ENCODE measurements around the gene PRKCE. TPM values are rescaled to one million over a fixed set of nuclear protein-coding genes. Genes with fewer than 3 reads are reported as not detected.

The PRKCE gene
- total RNA-seq, 6 experiments from 2014 or later, result 5.2 to 18.8 (median 11.0) TPM

DNA sequence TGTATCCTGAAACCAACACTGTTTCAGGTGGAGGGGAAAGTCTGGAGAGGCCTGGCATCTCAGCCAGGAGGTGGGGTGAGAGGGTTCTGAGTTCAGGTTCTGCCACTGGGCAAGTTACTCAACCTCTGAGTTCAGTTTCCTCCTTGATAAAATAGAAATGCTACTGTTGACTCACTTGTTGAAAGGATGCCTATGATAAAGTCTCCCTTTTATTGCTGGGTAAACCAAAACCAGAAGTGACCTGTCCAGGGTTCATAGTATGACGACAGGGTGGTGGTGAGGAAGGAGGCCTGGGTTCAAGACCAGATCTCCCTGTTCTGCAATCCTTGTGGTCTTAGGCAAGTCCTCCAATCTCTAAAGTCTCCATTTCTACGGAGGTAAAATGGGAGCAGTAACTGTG lies 232.7 kb downstream of the PRKCE start:
- intact Hi-C loops (cut with DNase I), result no loop called here
- Histone ChIP-seq H3K4me3 (no peak overlapping the region), H3K27ac (no peak overlapping the region), H3K36me3 (no peaks in the 10 kb centered on the region), H3K9me3 (no peaks in the 10 kb centered on the region), H3K4me1 (peaks cover 0 to 4% (median 0%) of the 10 kb centered on the region in 4 donors), H3K27me3 (no peaks in the 10 kb centered on the region)
- ATAC-seq (no peak), DNase-seq (no peak)
- TF ChIP-seq POLR2A (IDR thresholded peaks at IDR 0.05) (no peak), CTCF (IDR thresholded peaks at IDR 0.05) (no peak)
- 73% methylated on average over 2 of the region's 2 CpGs for WGBS (ENCODE audit: insufficient coverage, low coverage, low lambda C conversion rate, missing lambda C conversion rate)

GRCh38 chr2:45885171-45885621 lies 233.7 kb downstream of the PRKCE start:
- Histone ChIP-seq H3K9me3 (no peaks in the 10 kb centered on the region), H3K27me3 (no peaks in the 10 kb centered on the region), H3K27ac (no peak overlapping the region), H3K4me1 (peaks cover 0 to 4% (median 0%) of the 10 kb centered on the region in 4 donors), H3K36me3 (no peaks in the 10 kb centered on the region), H3K4me3 (no peak overlapping the region)
- TF ChIP-seq POLR2A (IDR thresholded peaks at IDR 0.05), result no peak
- no peak for TF ChIP-seq CTCF (IDR thresholded peaks at IDR 0.05)
- ATAC-seq (peak in 1 of 4 donors; percentile 13), DNase-seq (no peak)
- WGBS (ENCODE audit: insufficient coverage, low coverage, low lambda C conversion rate, missing lambda C conversion rate), result 52% methylated on average over 2 of the region's 2 CpGs
- intact Hi-C loops (cut with DNase I), result no loop called here

- TF ChIP-seq CTCF (IDR thresholded peaks at IDR 0.05) (no peak), POLR2A (IDR thresholded peaks at IDR 0.05) (no peak)
- DNase-seq (no peak), ATAC-seq (no peak)
- H3K27ac ChIP-seq, result no peak overlapping the region
- no peaks in the 10 kb centered on the region for H3K36me3 ChIP-seq
- no peaks in the 10 kb centered on the region for H3K27me3 ChIP-seq
- intact Hi-C loops (cut with DNase I), result no loop called here
- peaks cover 0 to 6% (median 2%) of the 10 kb centered on the region in 4 donors for H3K4me1 ChIP-seq
- H3K9me3 ChIP-seq, result no peaks in the 10 kb centered on the region
- 67% methylated on average over 3 of the region's 3 CpGs for WGBS (ENCODE audit: insufficient coverage, low coverage, low lambda C conversion rate, missing lambda C conversion rate)
- no peak overlapping the region for H3K4me3 ChIP-seq
Measured at GRCh38 chr2:45886171-45886663, 234.7 kb downstream of the PRKCE start.

DNA sequence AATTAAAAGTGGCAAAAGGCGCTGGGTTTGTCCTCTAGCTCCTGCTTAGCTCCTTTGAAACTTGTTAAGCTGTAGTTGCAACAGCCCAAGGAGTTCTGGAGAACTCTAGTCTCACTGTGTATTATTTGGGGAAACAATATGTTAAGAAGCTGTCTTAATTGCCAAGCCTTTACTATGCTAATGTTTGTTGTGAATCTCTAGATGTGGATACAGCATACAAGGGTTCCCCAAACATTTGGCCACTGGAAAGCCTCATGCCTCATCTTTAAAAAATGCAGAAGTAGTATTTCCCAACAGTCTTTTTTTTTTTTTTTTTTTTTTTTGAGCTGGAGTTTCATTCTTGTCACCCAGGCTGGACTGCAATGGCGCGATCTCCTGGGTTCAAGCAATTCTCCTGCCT lies 236.7 kb downstream of the PRKCE start:
- DNase-seq, result no peak
- no peak overlapping the region for H3K4me3 ChIP-seq
- H3K4me1 ChIP-seq, result peaks cover 0 to 6% (median 2%) of the 10 kb centered on the region in 4 donors
- intact Hi-C loops (cut with DNase I), result no loop called here
- TF ChIP-seq CTCF (IDR thresholded peaks at IDR 0.05) (no peak), POLR2A (IDR thresholded peaks at IDR 0.05) (no peak)
- no peaks in the 10 kb centered on the region for H3K9me3 ChIP-seq
- 71% methylated on average over 2 of the region's 3 CpGs for WGBS (ENCODE audit: insufficient coverage, low coverage, low lambda C conversion rate, missing lambda C conversion rate)
- peak in 2 of 4 donors; percentile 8 for ATAC-seq
- no peaks in the 10 kb centered on the region for H3K36me3 ChIP-seq
- no peak overlapping the region for H3K27ac ChIP-seq
- no peaks in the 10 kb centered on the region for H3K27me3 ChIP-seq

DNA sequence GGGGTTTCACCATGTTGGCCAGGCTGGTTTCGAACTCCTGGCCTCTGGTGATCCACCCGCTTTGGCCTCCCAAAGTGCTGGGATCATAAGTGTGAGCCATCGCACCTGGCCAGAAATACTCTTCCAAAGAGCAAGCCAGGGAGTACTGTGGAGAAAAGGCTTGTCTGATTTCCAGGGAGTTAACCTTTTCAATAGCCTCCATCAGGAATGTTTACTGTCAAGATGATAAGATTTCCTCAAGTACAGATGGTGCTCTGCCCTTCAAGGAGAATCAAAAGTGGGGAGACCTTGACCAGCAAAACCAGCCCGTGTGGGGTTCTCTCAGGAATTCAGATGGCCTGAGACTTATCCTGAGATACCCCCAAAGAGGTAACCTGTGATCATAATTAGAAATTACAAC lies 237.2 kb downstream of the PRKCE start:
- Histone ChIP-seq H3K27me3 (no peaks in the 10 kb centered on the region), H3K36me3 (no peaks in the 10 kb centered on the region), H3K27ac (no peak overlapping the region), H3K4me3 (no peak overlapping the region), H3K4me1 (peaks cover 0 to 6% (median 2%) of the 10 kb centered on the region in 4 donors), H3K9me3 (no peaks in the 10 kb centered on the region)
- no peak for TF ChIP-seq CTCF (IDR thresholded peaks at IDR 0.05)
- TF ChIP-seq POLR2A (IDR thresholded peaks at IDR 0.05), result no peak
- 91% methylated on average over 4 of the region's 4 CpGs for WGBS (ENCODE audit: insufficient coverage, low coverage, low lambda C conversion rate, missing lambda C conversion rate)
- intact Hi-C loops (cut with DNase I), result no loop called here
- DNase-seq (no peak), ATAC-seq (no peak)
